Body of pancreas (tissue), 4 donors: ENCODE data around the gene CIAO1.

Experiments used
- CTCF ChIP-seq, 7 experiments: fragments of 450-650 bp in 4 of 7; fragments of 200-600 bp in 3 of 7; sonication (generic) in 3 of 7; IDR thresholded peaks; one replicate each; pipeline ENCODE4 v1.5.1; 2016 to 2019; ENCODE audit warnings: antibody characterized with exemption in 7 of 7
- POLR2A ChIP-seq, 3 donors: fragments of 450-650 bp; IDR thresholded peaks; one replicate each; pipeline ENCODE4 v1.6.1; 2016; ENCODE audit warnings: antibody characterized with exemption in 3 of 3, mild to moderate bottlenecking in 2 of 3

GRCh38 chr2:96291751-96292150 lies 25.7 kb downstream of the CIAO1 start:
- TF ChIP-seq CTCF (IDR thresholded peaks at IDR 0.05) (no peak), POLR2A (IDR thresholded peaks at IDR 0.05) (no peak)
